CD4-positive, alpha-beta T cell treated with Interleukin-21 for 1 hour (primary cell): ENCODE measurements around the gene SURF4.
"Not testable (repeated sequence)": the region's sequence is repeated elsewhere in the genome, so short reads cannot be mapped to it uniquely, and the experiment has no call there.

Source experiments
- DNase-seq: peaks from one replicate; pipeline ENCODE4 v3.0.0-alpha.2; 2020

The SURF4 gene

DNA sequence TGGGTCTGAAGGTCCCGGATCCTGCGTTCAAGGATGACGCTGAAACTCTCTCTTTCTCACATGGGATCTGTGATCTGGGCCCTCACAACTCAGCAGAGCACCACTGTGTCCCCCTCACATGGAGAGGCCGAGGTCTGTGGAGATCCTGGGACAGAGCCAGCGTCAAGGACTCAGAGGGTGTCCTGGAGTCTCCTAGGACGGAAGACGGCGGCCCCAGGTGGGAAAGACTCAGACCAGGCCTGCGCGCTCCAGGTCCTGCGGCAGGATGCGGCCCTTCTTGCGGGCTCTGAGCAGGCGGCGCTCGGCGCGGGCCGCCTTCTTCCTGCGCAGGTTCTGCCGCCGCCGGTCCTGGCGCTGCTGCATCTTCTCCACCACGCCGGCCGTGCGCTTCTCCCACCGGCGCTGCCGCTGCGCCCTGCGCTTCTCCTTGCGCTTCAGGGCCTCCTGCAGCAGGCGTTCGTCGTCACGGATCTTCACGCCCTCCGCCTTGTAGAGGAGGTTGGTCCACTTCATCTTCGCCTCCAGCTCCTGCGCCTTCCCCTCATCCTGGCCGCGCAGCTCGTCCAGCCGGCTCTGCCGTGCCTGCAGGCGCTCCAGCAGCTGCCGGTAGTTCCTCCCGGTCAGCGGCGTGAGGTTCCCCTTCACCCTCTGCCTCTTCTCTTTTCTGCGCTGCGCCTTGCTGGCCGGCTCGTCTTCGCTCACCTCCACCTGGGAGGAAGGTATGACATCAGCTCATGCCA is 44.0 kb downstream of the SURF4 start:
- no peak for DNase-seq

DNA sequence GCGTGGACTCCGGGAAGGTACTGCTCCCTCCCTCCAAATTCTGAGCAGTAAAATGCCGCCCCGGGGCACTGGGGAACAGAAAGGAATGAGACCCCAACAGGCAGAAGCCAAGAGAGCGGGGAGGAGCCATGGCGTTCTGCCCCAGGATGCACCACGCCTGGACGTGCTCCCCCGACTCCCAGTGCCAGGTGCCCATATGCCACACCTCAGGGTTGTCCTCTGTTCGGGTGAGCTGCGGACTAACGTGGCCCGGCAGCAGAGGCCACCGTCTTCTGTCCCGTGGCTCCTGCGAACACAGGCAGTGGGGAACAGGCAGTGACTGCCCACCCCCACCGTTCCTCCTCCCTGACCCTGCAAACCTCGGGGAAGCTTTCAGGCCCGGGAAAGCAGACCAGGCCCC is 44.6 kb downstream of the SURF4 start:
- DNase-seq = no peak

DNA sequence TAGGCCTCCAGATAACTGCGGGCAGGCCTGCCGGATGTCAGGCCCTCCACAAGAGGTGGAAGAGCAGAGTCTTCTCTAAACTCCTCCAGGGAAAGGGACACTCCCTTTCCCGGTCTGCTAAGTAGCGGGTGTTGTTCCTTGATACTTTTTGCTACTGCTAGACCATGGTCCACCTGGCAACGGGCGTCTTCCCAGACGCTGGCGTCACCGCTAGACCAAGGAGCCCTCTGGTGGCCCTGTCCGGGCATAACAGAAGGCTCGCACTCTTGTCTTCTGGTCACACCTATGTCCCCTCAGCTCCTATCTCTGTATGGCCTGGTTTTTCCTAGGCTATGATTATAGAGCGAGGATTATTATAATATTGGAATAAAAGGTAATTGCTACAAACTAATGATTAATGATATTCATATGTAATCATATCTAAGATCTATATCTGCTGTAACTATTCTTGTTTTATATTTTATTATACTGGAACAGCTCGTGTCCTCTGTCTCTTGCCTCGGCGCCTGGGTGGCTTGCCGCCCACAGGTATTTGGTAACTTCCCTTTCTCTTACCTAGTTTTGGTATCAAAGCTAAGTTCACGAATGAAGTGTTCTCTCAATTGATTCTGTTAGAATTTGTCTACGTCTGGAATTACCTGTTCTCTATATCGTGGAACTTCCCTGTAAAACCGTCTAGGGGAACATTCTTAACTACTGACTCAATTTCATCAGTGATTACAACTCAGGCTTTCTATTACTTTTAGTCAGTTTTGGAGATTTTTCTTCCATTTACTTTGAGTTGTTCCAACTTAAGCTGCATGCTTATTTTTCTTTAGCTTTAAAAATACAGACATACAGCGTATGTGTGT is 46.3 kb downstream of the SURF4 start:
- DNase-seq = not testable (repeated sequence)

DNA sequence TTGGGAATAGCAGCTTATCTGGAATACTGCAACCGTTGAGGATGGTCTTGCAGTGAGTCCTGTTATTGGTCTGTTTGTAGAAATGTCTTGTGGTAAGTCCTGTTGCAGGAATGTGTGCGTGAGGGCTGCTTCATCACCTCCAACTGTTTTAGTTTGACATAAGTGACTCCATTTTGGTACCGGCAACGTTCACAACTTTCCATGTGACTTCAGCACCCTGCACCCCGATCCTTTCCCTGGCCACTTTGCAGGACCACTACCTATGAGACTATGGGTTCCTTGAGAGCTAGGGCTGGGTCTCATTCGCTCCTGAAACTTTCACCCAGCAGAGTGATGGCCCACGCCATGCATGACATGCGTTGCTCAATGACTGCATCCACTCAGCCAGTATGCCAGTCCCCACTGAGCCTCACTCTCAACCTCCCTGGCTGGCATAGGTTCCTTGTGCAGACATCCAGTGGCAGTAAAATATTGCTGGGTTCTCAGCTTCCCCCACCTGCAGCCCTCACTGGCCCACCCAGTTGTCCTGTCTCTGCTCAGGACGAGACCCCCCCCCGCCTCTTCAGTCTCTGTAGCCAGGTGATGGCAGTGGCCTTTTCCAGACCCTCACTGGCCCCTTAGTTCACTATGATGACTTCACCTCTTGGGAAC is 47.9 kb downstream of the SURF4 start:
- no peak for DNase-seq

DNA sequence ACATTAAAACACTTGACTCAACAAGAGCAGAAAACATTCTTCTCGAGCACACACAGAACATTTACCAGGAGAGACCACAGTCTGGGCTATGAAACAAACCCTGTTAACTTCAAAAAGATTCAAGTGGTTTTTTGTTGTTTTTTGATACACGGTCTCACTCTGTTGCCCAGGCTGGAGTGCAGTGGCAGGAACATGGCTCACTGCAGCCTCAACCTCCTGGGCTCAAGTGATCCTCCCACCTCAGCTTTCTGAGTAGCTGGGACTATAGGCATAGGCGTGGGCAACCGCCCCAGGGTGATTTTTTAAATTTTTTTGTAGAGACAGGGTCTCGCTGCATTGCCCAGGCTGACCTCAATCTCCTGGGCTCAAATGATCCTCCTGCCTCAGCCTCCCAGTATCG is 48.8 kb downstream of the SURF4 start:
- not testable (repeated sequence) for DNase-seq

DNA sequence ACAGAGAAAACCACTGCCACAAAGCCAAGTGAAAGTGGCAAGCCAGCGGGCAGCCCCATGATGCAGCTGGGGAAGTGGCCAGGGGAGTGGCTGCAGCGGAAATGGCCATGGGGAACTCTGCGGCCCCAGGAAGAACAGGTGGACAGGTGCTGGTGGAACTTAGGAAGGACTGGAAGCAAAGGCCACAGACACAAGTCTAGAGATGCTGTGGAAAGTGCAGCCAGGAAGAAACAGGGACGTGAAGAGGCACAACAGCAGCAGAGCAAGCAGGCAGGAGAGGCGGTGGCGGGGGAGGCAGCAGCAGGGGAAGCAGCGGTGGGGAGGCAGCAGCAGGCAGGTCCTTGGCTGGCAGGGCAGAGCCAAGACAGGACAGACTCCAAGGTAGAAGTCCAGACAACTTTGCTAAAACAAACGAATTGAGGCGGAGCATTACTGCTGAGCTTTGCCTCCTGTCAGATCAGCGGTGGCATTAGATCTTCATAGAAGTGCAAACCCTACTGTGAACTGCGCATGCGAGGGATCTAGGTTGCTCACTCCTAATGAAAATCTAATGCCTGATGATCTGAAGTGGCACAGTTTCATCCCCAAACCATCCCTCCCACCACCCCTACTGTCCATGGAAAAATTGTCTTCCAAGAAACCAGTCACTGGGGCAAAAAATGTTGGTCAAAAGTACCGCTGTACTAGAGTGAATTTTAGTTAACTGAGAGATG is 51.7 kb downstream of the SURF4 start:
- no peak for DNase-seq

DNA sequence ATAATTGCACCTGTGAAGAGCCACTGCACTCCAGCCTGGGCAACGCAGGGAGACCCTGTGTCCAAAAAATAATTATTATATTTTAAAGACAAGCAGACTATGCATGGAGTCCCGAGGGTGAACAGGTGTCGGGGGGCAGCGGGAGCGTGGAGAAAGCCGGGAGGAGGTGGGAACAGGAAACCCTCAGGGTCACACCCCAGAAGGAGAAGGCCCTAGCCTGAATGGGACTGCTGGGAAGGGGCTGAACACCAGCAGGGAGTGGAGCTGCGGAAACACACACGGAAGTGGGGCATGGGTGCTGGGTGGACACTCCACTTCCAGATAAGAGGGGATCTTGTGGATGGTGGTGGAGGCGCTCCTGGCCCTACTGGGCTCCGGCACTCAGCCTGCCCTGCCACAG is 52.6 kb downstream of the SURF4 start:
- DNase-seq = no peak

DNA sequence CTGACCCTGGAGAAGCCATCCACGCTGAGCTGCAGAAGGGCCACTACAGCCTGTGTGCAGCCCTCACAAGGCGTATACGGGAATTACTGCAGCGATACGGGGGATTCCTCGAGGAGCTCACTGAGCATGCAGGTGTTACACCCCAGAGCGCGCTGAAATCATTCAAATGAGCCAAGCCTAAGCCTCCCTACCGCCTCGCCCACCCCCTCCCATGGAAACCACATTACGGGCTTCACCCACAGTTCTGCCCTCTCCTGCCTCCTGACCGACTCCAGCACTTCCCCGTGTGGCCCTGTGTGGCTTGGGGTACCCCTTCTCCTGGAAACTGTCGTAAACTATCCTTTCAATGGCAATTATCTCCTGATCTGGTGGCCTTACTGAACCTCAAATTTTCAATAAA is 53.2 kb downstream of the SURF4 start:
- DNase-seq = no peak

DNA sequence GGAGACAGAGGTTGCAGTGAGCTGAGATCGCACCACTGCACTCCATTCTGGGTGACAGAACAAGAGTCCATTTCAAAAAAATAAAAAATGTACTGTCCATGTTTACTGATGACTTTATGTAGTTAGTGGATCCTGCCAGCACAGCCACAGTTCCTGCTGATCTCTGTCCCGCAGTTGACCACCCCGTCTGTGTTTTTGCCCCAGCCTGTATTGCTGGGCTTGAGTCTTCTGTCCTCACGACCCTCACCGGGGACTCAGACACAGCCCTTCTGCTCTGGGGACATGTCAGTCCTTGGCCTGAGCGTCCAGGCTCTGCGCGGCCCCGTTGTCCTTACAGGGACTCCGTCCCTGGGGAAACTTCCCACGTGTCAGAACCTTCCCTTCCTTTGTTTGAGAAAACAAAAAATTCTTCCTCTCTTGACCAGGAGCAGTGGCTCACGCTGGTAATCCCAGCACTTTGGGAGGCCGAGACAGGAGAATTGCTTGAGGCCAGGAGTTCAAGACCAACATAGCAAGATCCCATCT is 54.4 kb downstream of the SURF4 start:
- no peak for DNase-seq

DNA sequence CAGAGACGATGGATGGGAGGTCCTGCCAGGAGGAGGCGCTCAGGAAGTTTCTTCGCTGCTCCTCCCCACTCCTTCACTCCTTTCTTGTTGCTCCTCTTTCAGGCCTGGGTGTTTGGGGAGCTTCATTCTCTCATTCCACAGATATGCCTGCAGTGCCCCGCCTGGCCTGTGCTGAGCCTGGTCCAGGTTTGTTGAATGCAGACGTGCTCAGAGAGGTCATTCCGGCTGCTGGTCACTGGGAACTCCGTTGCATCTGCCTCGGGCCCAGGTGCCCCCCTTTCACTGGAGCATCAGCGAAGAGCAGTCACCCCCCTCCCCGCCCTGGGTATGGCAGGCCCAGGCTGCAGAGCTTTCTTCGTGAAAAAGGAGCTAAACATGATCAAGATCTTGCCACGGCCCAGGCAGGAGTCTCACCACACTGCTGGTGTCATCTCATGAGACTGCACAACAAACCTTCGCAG is 55.4 kb downstream of the SURF4 start:
- DNase-seq = no peak

DNA sequence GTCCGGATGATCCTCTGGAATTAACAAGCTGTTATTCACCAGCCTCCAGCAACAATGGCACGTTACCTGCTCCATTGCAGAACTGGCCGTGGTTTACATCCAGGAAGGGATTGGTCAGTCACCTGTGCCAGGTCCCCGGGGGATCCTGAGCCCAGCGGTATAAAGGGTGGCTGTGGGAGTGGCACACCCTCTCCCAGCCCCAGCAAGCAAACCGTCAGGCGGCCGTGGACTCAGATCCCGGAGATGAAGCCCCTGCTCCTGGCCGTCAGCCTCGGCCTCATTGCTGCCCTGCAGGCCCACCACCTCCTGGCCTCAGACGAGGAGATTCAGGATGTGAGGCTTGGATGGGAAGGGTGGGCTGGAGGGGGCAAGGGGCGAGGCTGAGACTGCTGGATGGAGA is 58.3 kb downstream of the SURF4 start:
- not testable (repeated sequence) for DNase-seq

DNA sequence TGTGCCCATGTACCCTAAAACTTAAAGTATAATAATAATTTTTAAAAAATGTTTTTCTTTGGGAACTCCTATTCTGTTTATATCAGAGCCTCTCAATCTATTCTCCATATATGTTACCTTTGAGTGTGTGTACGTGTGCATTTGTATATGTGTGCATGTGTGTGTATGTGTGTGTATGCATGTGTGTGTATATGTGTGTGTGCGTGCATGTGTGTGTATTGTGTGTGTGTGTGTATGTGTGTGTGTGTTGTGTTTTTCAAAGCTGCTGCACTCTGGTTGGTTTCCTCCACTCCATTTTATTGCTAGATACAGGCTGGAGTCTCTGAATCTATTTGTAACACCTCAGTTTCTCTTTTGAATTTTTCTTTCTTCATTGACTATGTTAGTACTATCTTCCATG is 59.9 kb downstream of the SURF4 start:
- DNase-seq = no peak
